ENCODE results near the gene DNAJC5.

DNA sequence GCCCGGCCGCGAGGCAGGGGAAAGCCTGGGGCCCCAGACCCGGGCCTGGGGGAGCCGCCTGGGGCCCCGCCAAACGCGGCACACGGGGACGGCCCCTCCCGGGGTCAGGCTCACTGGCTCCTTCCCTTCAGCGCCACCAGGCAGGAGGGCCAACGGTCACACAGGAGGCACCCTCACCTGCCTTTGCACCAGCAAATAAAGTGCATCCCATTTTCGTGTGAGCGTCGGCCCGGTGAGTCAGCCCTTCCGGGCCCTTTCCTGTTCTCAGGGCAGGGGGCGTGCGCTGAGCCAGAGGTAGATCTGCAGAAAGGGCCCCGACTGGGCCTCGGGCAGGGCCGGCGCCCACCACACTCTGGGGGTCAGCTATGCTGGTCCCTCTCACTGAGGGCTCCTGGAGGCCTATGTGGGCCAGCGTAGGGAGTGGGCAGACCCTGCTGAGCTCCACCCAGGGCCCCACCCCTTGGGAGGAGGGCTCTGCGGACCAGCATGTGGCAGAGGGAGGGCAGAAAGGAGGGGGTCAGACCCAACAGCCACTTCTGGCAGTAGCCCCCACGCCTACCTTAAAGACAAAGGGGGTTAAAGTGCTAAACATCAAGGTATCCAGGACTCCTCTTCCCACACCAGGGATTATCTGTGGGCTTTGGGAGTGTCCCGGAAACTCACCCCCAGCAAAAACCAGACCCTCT lies 62.2 kb downstream of the DNAJC5 start:
- TF ChIP-seq CTCF (IDR thresholded peaks at IDR 0.05 in 4 of 5, conservative IDR thresholded peaks at IDR 0.05 in 1 of 5) = no peak
- TF ChIP-seq POLR2A (IDR thresholded peaks at IDR 0.05) = peak; percentile 74 to 88
